Keratinocyte (primary cell): ENCODE measurements around the gene TKT. TPM values are rescaled to one million over a fixed set of nuclear protein-coding genes. Genes with fewer than 3 reads are reported as not detected.

Experiments used
- DNase-seq: peaks from one replicate; pipeline ENCODE4 v3.0.0-alpha.2; 2011; ENCODE audit warnings: low read depth, missing footprints, low spot score
- FAIRE-seq: peaks from 2 replicates; lab custom pipeline; 2011; peaks lifted over from hg19 to GRCh38; lab: Jason Lieb, UNC
- H2AFZ ChIP-seq: 2 replicates; pipeline ENCODE4 v1.6.0; 2012; ENCODE audit warnings: low read length, control low read depth, inconsistent platforms; ENCODE audit not compliant: control insufficient read depth
- H3K27ac ChIP-seq: 2 replicates; pipeline ENCODE4 v1.5.1; 2011; ENCODE audit warnings: low read length; ENCODE audit not compliant: control insufficient read depth, insufficient read depth
- H3K27me3 ChIP-seq: 3 replicates; pipeline ENCODE4 v1.6.0; 2011; ENCODE audit warnings: low read length; ENCODE audit not compliant: control insufficient read depth, insufficient read depth; ENCODE audit errors: extremely low read depth
- H3K36me3 ChIP-seq, 2 experiments: 2 replicates in 1 of 2; 3 replicates in 1 of 2; pipeline ENCODE4 v1.5.1; 2011; ENCODE audit warnings: low read length in 2 of 2, mild to moderate bottlenecking in 1 of 2; ENCODE audit not compliant: control insufficient read depth in 2 of 2, insufficient read depth in 2 of 2; ENCODE audit errors: extremely low read depth in 1 of 2
- H3K4me1 ChIP-seq: 3 replicates; pipeline ENCODE4 v1.5.1; 2011; ENCODE audit warnings: low read length; ENCODE audit not compliant: control insufficient read depth, insufficient read depth; ENCODE audit errors: extremely low read depth
- H3K4me2 ChIP-seq: 3 replicates; pipeline ENCODE4 v1.6.0; 2011; ENCODE audit warnings: low read depth, low read length; ENCODE audit not compliant: control insufficient read depth, insufficient read depth; ENCODE audit errors: extremely low read depth
- H3K4me3 ChIP-seq, 3 experiments: fragments of 200-600 bp in 1 of 3; sonication (generic) in 1 of 3; 2 replicates in 2 of 3; 3 replicates in 1 of 3; pipeline ENCODE4 v1.5.1; 2011 to 2016; ENCODE audit warnings: low read length in 3 of 3, mild to moderate bottlenecking in 3 of 3, control low read depth in 2 of 3, inconsistent platforms in 1 of 3, low read depth in 1 of 3, mixed read lengths in 1 of 3, mixed run types in 1 of 3, moderate library complexity in 1 of 3; ENCODE audit not compliant: control insufficient read depth in 2 of 3, insufficient read depth in 2 of 3; ENCODE audit errors: extremely low read depth in 1 of 3
- H3K79me2 ChIP-seq: 2 replicates; pipeline ENCODE4 v1.6.0; 2012; ENCODE audit warnings: low read length; ENCODE audit not compliant: control insufficient read depth, insufficient read depth
- H3K9ac ChIP-seq: 3 replicates; pipeline ENCODE4 v1.6.0; 2011; ENCODE audit warnings: low read length; ENCODE audit not compliant: control insufficient read depth, insufficient read depth; ENCODE audit errors: extremely low read depth
- H3K9me1 ChIP-seq: 3 replicates; pipeline ENCODE4 v1.6.0; 2011; ENCODE audit warnings: low read length; ENCODE audit not compliant: control insufficient read depth, insufficient read depth; ENCODE audit errors: extremely low read depth
- H3K9me3 ChIP-seq: 2 replicates; pipeline ENCODE4 v1.5.1; 2012; ENCODE audit warnings: low read depth, low read length; ENCODE audit not compliant: control insufficient read depth
- H4K20me1 ChIP-seq: 3 replicates; pipeline ENCODE4 v1.6.0; 2011; ENCODE audit warnings: low read length; ENCODE audit not compliant: control insufficient read depth, insufficient read depth; ENCODE audit errors: extremely low read depth
- CTCF ChIP-seq, 3 experiments: IDR thresholded peaks in 1 of 3; conservative IDR thresholded peaks in 1 of 3; optimal IDR thresholded peaks in 1 of 3; 2 replicates in 2 of 3; 3 replicates in 1 of 3; pipeline versions ENCODE3 to v1.5.1; 2011; ENCODE audit warnings: low read length in 3 of 3, mild to moderate bottlenecking in 3 of 3, moderate library complexity in 2 of 3, control low read depth in 1 of 3, inconsistent platforms in 1 of 3; ENCODE audit not compliant: insufficient read depth in 2 of 3; ENCODE audit errors: extremely low read depth in 1 of 3
- EZH2 ChIP-seq: IDR thresholded peaks from one replicate; pipeline ENCODE4 v1.6.1; 2012; ENCODE audit warnings: inconsistent platforms, mild to moderate bottlenecking, low read length, moderate library complexity
- dilution Hi-C: fragments of 300-500 bp; cut with MboI; formaldehyde crosslinking; loops from one replicate; pipeline ENCODE4 v1.7.0; 2020; ENCODE audit warnings: low sequenced_read_pairs; ENCODE audit not compliant: extremely low pct_ligation_motif_present
- polyA plus RNA-seq, 5 experiments: library from polyadenylated mRNA; depleted of rRNA in 3 of 5; stranded (reverse) in 3 of 5; stranded (forward) in 1 of 5; unstranded in 1 of 5; fragments of >200 nt; gene quantifications; 1 replicate in 1 of 5; 2 replicates in 3 of 5; 3 replicates in 1 of 5; pipeline versions ENCODE4 v1.2.1 to v1.2.3, GENCODE V29; 2011 to 2012; ENCODE audit warnings: missing spikeins in 2 of 5, low read depth in 1 of 5, low replicate concordance in 1 of 5

The TKT gene
- polyA plus RNA-seq, 1 donor (not counting 4 experiments of a cell fraction or from before 2014, with no cell fraction given) = 266 TPM

- TF ChIP-seq EZH2 = no peak
- no peak for TF ChIP-seq CTCF (optimal IDR thresholded peaks at IDR 0.05 in 1 of 3, IDR thresholded peaks at IDR 0.05 in 1 of 3, conservative IDR thresholded peaks at IDR 0.05 in 1 of 3; ENCODE audit: extremely low read depth in 1 of 3, insufficient read depth in 2 of 3, low read length in 3 of 3)
- H3K36me3 ChIP-seq = no peaks in the 10 kb centered on the region
- no peaks in the 10 kb centered on the region for H3K9me1 ChIP-seq
- H3K9me3 ChIP-seq = peaks cover 3% of the 10 kb centered on the region
- H3K4me1 ChIP-seq = no peaks in the 10 kb centered on the region
- no peak overlapping the region for H3K27ac ChIP-seq
- H3K4me3 ChIP-seq = no peak overlapping the region
- H3K79me2 ChIP-seq = no peaks in the 10 kb centered on the region
- FAIRE-seq = no peak
- no peak for DNase-seq
- H2AFZ ChIP-seq = no peak overlapping the region
- dilution Hi-C loops = no loop called here
- no peaks in the 10 kb centered on the region for H3K27me3 ChIP-seq
- H4K20me1 ChIP-seq = no peaks in the 10 kb centered on the region
- H3K4me2 ChIP-seq = no peak overlapping the region
- no peak overlapping the region for H3K9ac ChIP-seq
These were observed 43.8 kb downstream of the TKT start for GRCh38 chr3:53211706-53212702.

DNA sequence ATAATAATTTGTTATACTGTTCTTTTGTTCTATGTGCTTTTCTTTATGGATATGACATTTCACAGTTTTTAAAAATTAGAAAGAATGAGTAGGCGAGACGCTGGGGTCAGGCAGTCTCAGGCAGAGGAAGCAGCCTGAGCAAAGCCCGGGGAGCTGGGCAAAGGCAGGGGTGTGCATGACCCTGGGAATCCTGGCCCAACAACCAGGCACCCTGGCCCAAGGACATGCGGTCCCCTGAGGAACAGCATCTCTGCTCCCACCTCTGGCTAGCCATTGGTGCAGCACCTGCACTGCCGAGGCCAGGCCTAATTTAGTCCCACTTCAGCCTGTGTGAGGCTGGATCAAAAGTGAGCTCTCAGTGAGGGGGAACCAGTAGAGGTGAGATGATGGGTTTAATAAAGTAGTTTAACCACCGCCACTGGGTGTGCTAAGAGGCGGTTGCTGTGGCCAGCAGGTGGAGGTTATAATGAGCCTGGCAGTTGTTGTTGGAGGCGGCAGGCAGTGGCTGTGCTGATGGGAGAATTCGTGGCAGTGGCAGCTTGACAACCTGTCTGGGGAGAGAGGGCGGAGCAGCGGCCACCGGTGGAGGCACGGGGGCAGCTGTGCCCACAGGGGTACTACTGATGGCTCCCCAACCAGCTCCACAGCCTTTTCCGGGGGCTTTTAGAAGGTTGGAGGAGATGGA lies 53.3 kb downstream of the TKT start:
- no peaks in the 10 kb centered on the region for H3K9me3 ChIP-seq
- no peak overlapping the region for H3K4me2 ChIP-seq
- dilution Hi-C loops = no loop called here
- no peaks in the 10 kb centered on the region for H3K36me3 ChIP-seq
- H3K79me2 ChIP-seq = no peaks in the 10 kb centered on the region
- no peaks in the 10 kb centered on the region for H3K4me1 ChIP-seq
- H2AFZ ChIP-seq = no peak overlapping the region
- FAIRE-seq = no peak
- TF ChIP-seq EZH2 = no peak
- no peak for TF ChIP-seq CTCF (optimal IDR thresholded peaks at IDR 0.05 in 1 of 3, IDR thresholded peaks at IDR 0.05 in 1 of 3, conservative IDR thresholded peaks at IDR 0.05 in 1 of 3; ENCODE audit: extremely low read depth in 1 of 3, insufficient read depth in 2 of 3, low read length in 3 of 3)
- H3K4me3 ChIP-seq = no peak overlapping the region
- H4K20me1 ChIP-seq = no peaks in the 10 kb centered on the region
- no peak overlapping the region for H3K27ac ChIP-seq
- H3K27me3 ChIP-seq = no peaks in the 10 kb centered on the region
- no peak overlapping the region for H3K9ac ChIP-seq
- H3K9me1 ChIP-seq = no peaks in the 10 kb centered on the region
- DNase-seq = no peak
